GM21825 (cell line): ENCODE measurements around the gene CAMKK1.
"Not testable (repeated sequence)": the region's sequence is repeated elsewhere in the genome, so short reads cannot be mapped to it uniquely, and the experiment has no call there.

Experiments
- ATAC-seq: cut with Tn5 transposase; IDR thresholded peaks from one replicate; pipeline ENCODE4 v1.9.1; 2021; ENCODE audit warnings: mild to moderate bottlenecking, moderate library complexity; ENCODE audit not compliant: unreplicated experiment

Gene CAMKK1

GRCh38 chr17:3880983-3881382 lies 11.9 kb downstream of the CAMKK1 start:
- ATAC-seq, result no peak

- no peak for ATAC-seq
These were observed 13.0 kb downstream of the CAMKK1 start for GRCh38 chr17:3879591-3880417.

GRCh38 chr17:3879186-3879585 lies 13.7 kb downstream of the CAMKK1 start:
- ATAC-seq, result no peak

- ATAC-seq, result no peak
These were observed 15.6 kb downstream of the CAMKK1 start for GRCh38 chr17:3877220-3877619.

- no peak for ATAC-seq
These were observed 17.5 kb downstream of the CAMKK1 start for GRCh38 chr17:3875317-3875716.

GRCh38 chr17:3873862-3874261 lies 19.0 kb downstream of the CAMKK1 start:
- ATAC-seq, result no peak

- ATAC-seq, result no peak
These were observed 22.0 kb downstream of the CAMKK1 start for GRCh38 chr17:3870871-3871306.

GRCh38 chr17:3867606-3868005 lies 25.2 kb downstream of the CAMKK1 start:
- ATAC-seq, result no peak

- no peak for ATAC-seq
These were observed 25.7 kb downstream of the CAMKK1 start for GRCh38 chr17:3867106-3867505.

GRCh38 chr17:3866276-3866675 lies 26.6 kb downstream of the CAMKK1 start:
- ATAC-seq, result no peak

GRCh38 chr17:3865176-3865575 lies 27.7 kb downstream of the CAMKK1 start:
- ATAC-seq, result no peak

GRCh38 chr17:3864534-3864933 lies 28.3 kb downstream of the CAMKK1 start:
- ATAC-seq, result no peak

- ATAC-seq, result no peak
These were observed 30.8 kb downstream of the CAMKK1 start for GRCh38 chr17:3861761-3862681.

- ATAC-seq, result no peak
These were observed 31.7 kb downstream of the CAMKK1 start for GRCh38 chr17:3860939-3861700.

- no peak for ATAC-seq
These were observed 32.9 kb downstream of the CAMKK1 start for GRCh38 chr17:3859940-3860339.

- no peak for ATAC-seq
These were observed 35.4 kb downstream of the CAMKK1 start for GRCh38 chr17:3857261-3858105.

- not testable (repeated sequence) for ATAC-seq
These were observed 38.6 kb downstream of the CAMKK1 start for GRCh38 chr17:3854204-3854603.

GRCh38 chr17:3852561-3852960 lies 40.3 kb downstream of the CAMKK1 start:
- ATAC-seq, result no peak

- ATAC-seq, result no peak
These were observed 41.3 kb downstream of the CAMKK1 start for GRCh38 chr17:3851461-3852100.
